Esophagus (tissue), 2 donors: Measurements from ENCODE around the gene ATP6V1D. TPM values are rescaled to one million over a fixed set of nuclear protein-coding genes. Genes with fewer than 3 reads are reported as not detected.
"Not testable (repeated sequence)": the region's sequence is repeated elsewhere in the genome, so short reads cannot be mapped to it uniquely, and the experiment has no call there.

Experiments
- H3K27ac ChIP-seq, 2 donors: one replicate each; pipeline ENCODE4 v1.5.1; 2013; ENCODE audit warnings: low read depth in 2 of 2, mild to moderate bottlenecking in 2 of 2, inconsistent platforms in 1 of 2, low read length in 1 of 2, moderate library complexity in 1 of 2
- H3K27me3 ChIP-seq, 2 donors: one replicate each; pipeline ENCODE4 v1.6.1; 2013; ENCODE audit warnings: low read length in 2 of 2, control low read depth in 1 of 2, mild to moderate bottlenecking in 1 of 2; ENCODE audit not compliant: insufficient read depth in 2 of 2, control insufficient read depth in 1 of 2
- H3K36me3 ChIP-seq, 2 donors: one replicate each; pipeline ENCODE4 v1.6.1; 2013; ENCODE audit warnings: low read length in 1 of 2; ENCODE audit not compliant: control insufficient read depth in 2 of 2, insufficient read depth in 2 of 2
- H3K4me1 ChIP-seq, 2 donors: one replicate each; pipeline ENCODE4 v1.6.1; 2013; ENCODE audit warnings: low read length in 1 of 2; ENCODE audit not compliant: control insufficient read depth in 2 of 2, insufficient read depth in 2 of 2
- H3K4me3 ChIP-seq, 2 donors: one replicate each; pipeline ENCODE4 v1.5.1; 2013; ENCODE audit warnings: low read length in 2 of 2, mild to moderate bottlenecking in 2 of 2, low read depth in 1 of 2, moderate library complexity in 1 of 2
- H3K9me3 ChIP-seq, 2 donors: one replicate each; pipeline ENCODE4 v1.6.1; 2013; ENCODE audit warnings: mild to moderate bottlenecking in 2 of 2, low read depth in 1 of 2, low read length in 1 of 2, moderate library complexity in 1 of 2; ENCODE audit not compliant: control insufficient read depth in 2 of 2, insufficient read depth in 1 of 2
- WGBS, 2 donors: extraction: QIAGEN DNeasy Blood & Tissue Kit; methylation state at CpG; one replicate each; pipeline ENCODE4 v1.1.7; 2013; 5-methylcytosine and 5-hydroxymethylcytosine counted together
- polyA plus RNA-seq, 2 donors: library from polyadenylated mRNA; stranded (reverse); fragments of 200-250 nt; gene quantifications; one replicate each; pipeline ENCODE4 v1.2.3, GENCODE V29; 2013
- donor health status: healthy with polysubstance abuse.
- donor health status: Bipolar disorder and iron deficiency.

The ATP6V1D gene
- polyA plus RNA-seq, 2 donors: 74.5 to 114 TPM

DNA sequence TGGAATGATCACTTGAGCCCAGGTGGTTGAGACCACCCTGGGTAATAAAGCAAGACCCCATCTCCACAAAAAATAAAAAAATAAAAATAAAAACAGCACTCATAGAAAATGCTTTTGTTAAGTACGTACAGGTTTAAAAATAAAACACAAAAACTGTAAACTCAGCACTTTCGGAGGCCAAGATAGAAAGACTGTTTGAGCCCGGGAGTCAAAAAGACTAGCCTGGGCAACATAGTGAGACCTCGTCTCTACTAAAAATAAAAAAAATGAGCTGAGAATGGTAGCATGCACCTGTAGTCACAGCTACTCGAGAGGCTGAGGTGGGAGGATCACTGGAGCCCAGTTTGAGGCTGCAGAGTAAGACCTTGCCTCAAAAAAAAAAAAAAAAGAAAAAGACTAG, 7.5 kb downstream of the ATP6V1D start:
- 93% methylated on average over 5 of the region's 5 CpGs for WGBS, 2 donors
- no peak overlapping the region for H3K27ac ChIP-seq
- H3K9me3 ChIP-seq: no peaks in the 10 kb centered on the region
- no peak overlapping the region for H3K4me3 ChIP-seq
- H3K27me3 ChIP-seq: no peaks in the 10 kb centered on the region
- H3K36me3 ChIP-seq: peaks cover 3 to 7% of the 10 kb centered on the region in 2 donors
- no peaks in the 10 kb centered on the region for H3K4me1 ChIP-seq

DNA sequence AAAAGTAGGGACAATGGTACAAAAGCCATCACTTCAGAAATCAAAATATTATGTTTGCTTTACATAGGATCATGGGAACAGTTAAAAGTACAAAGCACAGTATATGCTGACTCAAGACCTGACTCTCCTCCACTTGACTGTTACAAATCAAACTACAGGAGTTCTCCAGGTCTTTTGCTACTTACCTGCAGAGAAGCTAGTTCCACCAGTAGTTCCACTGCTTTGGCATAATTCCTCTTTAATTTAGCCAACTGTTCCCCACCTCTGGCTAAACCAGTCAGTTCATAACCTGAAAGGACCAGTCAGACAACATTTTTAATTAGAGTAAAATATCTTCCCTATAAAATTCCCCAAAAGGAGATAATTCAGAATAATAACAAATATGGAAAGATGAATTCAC, 14.0 kb downstream of the ATP6V1D start:
- Histone ChIP-seq H3K9me3 (no peaks in the 10 kb centered on the region), H3K27me3 (no peaks in the 10 kb centered on the region), H3K4me3 (no peak overlapping the region), H3K36me3 (peaks cover 4 to 6% of the 10 kb centered on the region in 2 donors), H3K4me1 (peaks cover 0 to 2% of the 10 kb centered on the region in 2 donors), H3K27ac (no peak overlapping the region)

DNA sequence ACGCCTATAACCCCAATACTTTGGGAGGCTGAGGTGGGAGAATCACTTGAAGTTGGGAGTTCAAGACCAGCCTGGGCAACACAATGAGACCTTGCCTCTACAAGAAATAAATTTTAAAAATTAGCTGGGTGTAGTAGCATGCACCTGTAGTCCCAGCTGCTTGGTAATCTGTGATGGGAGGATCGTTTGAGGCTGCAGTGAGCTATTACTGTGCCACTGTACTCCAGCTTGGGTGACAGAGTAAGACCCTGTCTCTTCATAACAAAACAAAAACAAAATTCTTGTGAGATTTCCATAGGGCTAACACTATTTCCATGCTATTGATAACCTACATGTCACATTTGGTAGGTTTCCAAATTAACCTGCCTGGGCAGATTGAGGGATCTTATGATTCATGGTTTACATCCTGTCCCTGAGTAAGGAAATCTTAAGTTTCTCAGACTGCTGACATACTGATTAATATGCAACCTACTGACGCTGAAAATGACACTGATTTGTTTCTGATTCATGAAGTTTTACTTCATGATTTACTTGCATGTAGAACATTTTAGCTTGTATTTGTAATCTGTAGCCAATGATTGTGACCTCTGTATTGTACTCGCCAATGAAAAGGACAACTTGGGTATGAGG, 15.9 kb downstream of the ATP6V1D start:
- peak overlapping the region; percentile 61 to 87 for H3K27ac ChIP-seq
- H3K36me3 ChIP-seq: peaks cover 2 to 4% of the 10 kb centered on the region in 2 donors
- H3K4me1 ChIP-seq: peaks cover 0 to 2% of the 10 kb centered on the region in 2 donors
- 66 to 76% methylated on average over 4 of the region's 4 CpGs for WGBS, 2 donors
- H3K27me3 ChIP-seq: no peaks in the 10 kb centered on the region
- H3K4me3 ChIP-seq: no peak overlapping the region
- no peaks in the 10 kb centered on the region for H3K9me3 ChIP-seq

DNA sequence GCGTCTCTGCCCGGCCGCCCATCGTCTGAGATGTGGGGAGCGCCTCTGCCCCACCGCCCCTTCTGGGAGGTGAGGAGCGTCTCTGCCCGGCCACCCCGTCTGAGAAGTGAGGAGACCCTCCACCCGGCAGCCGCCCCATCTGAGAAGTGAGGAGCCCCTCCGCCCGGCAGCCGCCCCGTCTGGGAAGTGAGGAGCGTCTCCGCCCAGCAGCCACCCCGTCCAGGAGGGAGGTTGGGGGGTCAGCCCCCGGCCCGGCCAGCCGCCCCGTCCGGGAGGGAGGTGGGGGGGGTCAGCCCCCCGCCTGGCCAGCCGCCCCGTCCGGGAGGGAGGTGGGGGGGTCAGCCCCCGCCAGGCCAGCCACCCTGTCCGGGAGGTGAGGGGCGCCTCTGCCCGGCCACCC, 18.4 kb downstream of the ATP6V1D start:
- H3K4me1 ChIP-seq, H3K9me3 ChIP-seq, H3K27ac ChIP-seq, H3K4me3 ChIP-seq, H3K27me3 ChIP-seq, H3K36me3 ChIP-seq: not testable (repeated sequence)
- 96 to 97% methylated on average over 29 to 31 of the region's 31 CpGs for WGBS, 2 donors

DNA sequence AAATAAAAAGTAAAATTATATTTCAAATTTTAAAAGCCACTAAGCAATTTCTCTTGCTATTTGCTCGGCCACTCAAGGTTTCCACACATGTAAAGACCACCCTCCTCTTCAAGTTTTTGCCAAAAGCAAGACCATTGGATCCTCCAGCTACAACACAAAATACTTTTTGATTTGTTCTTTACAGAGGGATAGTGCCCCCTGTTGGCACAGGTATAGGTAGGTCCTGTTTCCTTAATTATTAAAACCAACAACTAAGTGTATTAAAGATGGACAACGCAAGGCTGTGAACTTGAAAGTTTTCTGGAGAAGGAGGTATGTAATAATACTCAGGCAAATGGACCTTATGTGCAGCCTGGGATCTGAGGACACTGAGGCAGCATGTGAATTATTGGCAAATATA, 23.8 kb downstream of the ATP6V1D start:
- Histone ChIP-seq H3K4me1 (no peaks in the 10 kb centered on the region), H3K36me3 (peaks cover 2 to 12% of the 10 kb centered on the region in 2 donors), H3K27me3 (no peaks in the 10 kb centered on the region), H3K27ac (no peak overlapping the region), H3K4me3 (no peak overlapping the region), H3K9me3 (no peaks in the 10 kb centered on the region)
- WGBS, 2 donors: 93 to 96% methylated on average over 2 of the region's 2 CpGs

DNA sequence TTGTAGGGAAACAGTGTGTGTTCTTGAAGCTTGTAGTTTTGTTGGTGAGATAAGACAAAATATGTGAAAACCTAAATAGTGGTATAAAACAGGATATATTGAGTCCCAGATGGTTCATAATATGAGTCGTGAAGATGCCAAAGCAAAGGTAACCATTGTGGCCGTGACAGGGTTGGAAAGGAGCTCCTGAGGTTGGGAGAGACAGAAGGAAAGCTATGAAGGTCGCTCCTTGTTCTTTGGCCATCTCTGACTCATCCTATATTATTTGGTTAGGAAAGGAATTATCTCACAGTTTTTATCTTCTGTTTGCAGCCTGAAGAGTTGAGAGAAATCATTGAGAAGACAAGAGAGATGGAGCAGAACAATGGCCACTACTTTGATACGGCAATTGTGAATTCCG, 27.1 kb downstream of the ATP6V1D start:
- Histone ChIP-seq H3K4me1 (no peaks in the 10 kb centered on the region), H3K36me3 (peaks cover 2 to 9% of the 10 kb centered on the region in 2 donors), H3K9me3 (no peaks in the 10 kb centered on the region), H3K4me3 (no peak overlapping the region), H3K27me3 (no peaks in the 10 kb centered on the region), H3K27ac (no peak overlapping the region)
- WGBS, 2 donors: 97 to 98% methylated on average over 5 of the region's 5 CpGs

DNA sequence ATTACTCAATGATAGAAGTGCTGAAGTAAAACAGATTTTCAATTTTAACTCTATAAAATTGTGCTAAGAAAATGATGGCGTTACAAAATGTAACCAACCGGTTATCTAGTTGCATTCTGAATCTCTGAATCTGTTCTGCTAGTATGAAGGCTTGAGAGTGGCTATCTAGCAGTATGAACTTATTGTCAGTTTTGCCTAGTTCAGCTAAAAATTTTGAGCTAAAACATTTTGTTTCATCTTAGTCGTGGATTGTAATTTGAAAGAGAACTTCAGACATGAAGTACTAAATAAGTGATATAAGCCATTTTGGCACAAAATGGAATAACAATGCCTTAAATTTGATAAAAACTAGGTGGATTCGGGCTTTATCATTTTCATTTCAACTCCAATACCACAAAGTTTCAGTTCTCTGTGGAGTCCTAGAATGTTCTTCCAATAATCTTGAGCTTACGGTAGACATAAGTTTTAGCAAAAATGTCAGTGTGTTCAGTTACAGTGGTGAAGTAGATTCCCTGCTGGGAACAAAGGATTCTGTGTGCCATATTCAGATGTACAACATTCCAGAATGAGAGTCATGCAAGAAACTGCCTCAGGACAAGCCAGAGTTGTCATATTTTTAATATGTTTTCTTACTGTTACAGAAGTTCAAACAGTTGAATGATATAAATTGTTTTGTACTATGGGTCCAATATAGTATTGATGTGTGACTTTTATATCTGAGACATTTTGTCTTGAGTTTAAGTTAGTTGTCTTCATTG, 28.1 kb downstream of the ATP6V1D start:
- Histone ChIP-seq H3K4me3 (no peak overlapping the region), H3K27ac (no peak overlapping the region), H3K9me3 (no peaks in the 10 kb centered on the region), H3K36me3 (peaks cover 2 to 5% of the 10 kb centered on the region in 2 donors), H3K27me3 (no peaks in the 10 kb centered on the region), H3K4me1 (no peaks in the 10 kb centered on the region)
- WGBS, 2 donors: 92% methylated on average over 5 of the region's 5 CpGs

DNA sequence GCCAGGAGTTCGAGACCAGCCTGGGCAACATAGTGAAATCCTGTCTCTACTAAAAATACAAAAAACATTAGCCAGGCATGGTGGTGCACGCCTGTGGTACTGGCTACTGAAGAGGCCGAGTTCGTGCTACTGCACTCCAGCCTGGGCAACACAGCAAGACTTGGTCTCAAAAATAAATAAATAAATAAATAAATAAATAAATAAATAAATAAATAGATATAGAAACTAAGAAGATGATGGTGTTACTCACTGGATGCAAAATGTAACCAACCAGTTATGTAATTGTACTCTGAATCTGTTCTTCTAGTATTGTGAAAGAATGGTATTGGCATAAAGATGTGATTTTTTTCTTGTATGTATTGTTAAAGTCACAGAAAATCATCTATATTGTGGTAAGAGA, 29.9 kb downstream of the ATP6V1D start:
- H3K36me3 ChIP-seq, H3K9me3 ChIP-seq, H3K4me1 ChIP-seq, H3K27ac ChIP-seq, H3K4me3 ChIP-seq, H3K27me3 ChIP-seq: not testable (repeated sequence)
- 97 to 100% methylated on average over 4 of the region's 4 CpGs for WGBS, 2 donors

DNA sequence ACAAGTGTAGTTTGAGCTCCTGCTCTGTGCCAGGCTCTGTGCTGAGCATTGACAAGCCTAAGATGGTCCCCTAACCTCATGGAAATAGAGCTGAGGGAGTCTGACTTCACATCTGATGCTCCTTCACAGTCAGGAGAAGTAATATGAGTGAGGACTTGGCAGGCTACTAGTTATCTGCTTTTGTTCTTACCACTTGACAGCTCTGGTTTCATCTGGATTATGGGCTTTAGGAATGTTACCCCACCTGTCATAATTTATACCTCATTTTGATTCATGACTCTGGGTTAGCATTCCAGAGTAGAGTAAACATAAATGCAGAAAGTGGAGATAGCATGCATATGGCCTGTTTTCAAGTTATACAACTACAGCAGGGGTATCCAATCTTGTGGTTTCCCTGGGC, 40.5 kb downstream of the ATP6V1D start:
- Histone ChIP-seq H3K9me3 (no peaks in the 10 kb centered on the region), H3K4me3 (no peak overlapping the region), H3K36me3 (peaks cover 2 to 3% of the 10 kb centered on the region in 2 donors), H3K27me3 (no peaks in the 10 kb centered on the region), H3K4me1 (no peaks in the 10 kb centered on the region), H3K27ac (no peak overlapping the region)

DNA sequence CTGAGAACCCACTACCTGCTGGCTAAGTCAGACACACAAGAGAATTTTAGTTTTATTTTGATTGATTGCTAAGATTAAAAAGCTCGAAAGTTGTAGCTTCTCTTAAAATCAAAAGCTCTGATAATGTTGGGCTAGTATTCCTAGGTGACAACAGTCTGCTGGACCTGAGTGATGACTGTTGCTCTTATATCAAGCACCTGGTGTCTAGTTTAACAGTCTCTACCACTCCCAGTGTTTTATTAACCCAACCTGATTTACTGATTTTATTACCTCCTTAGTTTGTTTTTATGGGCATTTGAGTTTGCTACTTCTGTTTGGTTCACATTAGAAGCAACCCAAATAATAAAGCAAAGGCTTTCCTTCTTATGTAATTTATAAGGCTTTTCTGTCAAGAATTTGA, 41.8 kb downstream of the ATP6V1D start:
- Histone ChIP-seq H3K4me1 (no peaks in the 10 kb centered on the region), H3K9me3 (no peaks in the 10 kb centered on the region), H3K36me3 (peaks cover 2 to 3% of the 10 kb centered on the region in 2 donors), H3K27ac (no peak overlapping the region), H3K4me3 (no peak overlapping the region), H3K27me3 (no peaks in the 10 kb centered on the region)
- WGBS, 2 donors: 59 to 74% methylated on average over 1 of the region's 1 CpG
